ENCODE data around the gene MAPK8IP1. TPM values are rescaled to one million over a fixed set of nuclear protein-coding genes. Genes with fewer than 3 reads are reported as not detected.
"Not testable (repeated sequence)": the region's sequence is repeated elsewhere in the genome, so short reads cannot be mapped to it uniquely, and the experiment has no call there.

MAPK8IP1 gene
- total RNA-seq (2014; rRNA removed; shearing (Covaris generic)), result 2.5 and 3.0 TPM in 2 replicates

DNA sequence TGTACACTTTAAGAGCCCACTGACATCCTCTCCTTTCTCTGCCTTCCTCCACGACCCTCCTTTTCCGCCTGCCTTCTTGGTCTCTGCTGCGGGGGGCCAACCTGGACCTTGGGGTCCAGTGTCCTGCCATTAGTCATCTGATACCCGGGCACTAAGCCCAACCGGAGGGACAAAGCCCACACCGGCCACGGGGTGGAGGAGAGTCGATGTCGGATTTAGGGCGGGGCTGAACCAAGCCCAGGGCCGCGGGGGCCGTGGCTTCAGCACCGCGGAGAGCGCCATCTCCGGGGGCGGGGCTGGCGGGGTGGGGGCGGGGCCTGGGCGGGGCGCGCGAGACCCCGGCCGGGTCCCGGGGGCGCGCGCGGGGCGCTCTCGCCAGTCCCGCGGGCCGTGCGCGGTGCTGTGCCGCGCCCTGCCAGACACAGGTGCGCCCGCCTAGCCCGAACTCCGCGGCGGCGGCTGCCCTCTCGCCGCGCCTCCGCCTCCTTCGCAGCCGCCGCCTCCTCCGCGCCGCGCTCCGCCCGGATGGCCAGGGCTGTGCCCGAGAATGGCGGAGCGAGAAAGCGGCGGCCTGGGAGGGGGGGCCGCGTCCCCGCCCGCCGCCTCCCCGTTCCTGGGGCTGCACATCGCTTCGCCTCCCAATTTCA is at the start of gene MAPK8IP1:
Gene MAPK8IP1 (plus strand): TSS at position 378 of the 647 bp plus-strand sequence. CDS start 170 bp downstream, at position 548.
- DNase-seq (ENCODE audit: low read depth), result peak; percentile 23

DNA sequence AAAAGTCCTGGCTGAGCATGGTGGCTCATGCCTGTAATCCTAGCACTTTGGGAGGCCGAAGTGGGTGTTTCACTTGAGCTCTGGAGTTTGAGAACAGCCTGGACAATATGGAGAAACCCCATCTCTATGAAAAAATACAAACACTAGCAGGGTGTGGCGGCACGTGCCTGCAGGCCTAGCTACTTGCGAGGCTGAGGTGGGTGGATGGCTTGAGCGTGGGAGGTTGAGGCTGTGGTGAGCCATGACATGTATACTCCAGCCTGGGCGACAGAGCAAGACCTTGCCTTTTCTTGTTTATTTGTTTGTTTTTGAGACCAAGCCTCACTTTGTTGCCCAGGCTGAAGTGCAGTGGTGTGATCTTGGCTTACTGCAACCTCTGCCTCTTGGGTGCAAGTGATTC is 46.2 kb upstream of the MAPK8IP1 start:
- no peak for DNase-seq (ENCODE audit: low read depth)

DNA sequence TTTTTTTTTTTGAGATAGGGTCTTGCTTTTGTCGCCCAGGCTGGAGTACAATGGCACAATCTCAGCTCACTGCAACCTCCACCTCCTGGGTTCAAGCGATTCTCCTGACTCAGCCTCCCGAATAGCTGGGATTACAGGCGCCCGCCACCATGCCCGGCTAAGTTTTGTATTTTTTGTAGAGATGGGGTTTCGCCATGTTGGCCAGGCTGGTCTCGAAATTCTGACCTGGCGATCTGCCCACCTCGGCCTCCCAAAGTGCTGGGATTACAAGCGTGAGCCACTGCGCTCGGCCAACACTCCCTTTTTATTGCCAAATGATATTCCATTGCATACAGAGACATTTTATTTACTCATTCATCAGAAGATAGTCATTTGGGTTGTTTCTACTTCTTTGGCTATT is 45.2 kb upstream of the MAPK8IP1 start:
- DNase-seq (ENCODE audit: low read depth), result not testable (repeated sequence)

DNA sequence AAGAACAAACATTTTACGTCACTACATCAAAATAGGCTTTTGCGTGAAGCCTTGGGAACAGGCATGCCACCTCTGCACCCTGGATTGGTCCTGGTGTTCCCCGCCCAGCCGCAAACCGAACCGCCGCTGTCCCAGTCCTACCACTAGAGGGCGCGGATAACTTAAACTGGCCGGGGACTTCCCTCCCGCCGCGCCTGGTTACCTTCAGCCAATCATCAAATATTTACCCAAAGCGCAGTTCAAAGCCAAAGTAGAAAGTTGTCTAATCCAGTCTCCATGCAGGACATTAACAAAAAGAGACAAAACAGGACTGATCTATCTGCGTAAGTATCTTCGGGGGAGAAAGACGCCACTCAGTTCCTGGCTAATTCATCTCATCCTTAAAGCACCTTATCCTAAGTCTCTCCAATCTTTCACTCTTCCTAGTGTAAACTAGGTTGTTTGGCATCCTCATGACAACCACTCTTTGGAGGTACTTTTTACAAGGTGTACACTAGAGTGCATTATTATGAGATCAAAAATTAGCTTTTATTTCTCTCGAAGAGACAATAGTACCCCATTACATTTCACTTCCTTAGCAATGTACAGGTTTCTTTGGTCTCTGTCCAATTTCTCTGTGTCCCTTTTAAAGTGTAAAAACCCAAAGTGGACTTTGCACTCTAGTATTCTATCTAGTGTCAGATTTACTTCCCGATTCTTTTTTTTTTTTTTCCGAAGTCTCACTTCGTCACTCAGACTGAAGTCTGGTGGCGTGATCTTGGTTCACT is 42.1 kb upstream of the MAPK8IP1 start:
- peak; percentile 81 for DNase-seq (ENCODE audit: low read depth)

DNA sequence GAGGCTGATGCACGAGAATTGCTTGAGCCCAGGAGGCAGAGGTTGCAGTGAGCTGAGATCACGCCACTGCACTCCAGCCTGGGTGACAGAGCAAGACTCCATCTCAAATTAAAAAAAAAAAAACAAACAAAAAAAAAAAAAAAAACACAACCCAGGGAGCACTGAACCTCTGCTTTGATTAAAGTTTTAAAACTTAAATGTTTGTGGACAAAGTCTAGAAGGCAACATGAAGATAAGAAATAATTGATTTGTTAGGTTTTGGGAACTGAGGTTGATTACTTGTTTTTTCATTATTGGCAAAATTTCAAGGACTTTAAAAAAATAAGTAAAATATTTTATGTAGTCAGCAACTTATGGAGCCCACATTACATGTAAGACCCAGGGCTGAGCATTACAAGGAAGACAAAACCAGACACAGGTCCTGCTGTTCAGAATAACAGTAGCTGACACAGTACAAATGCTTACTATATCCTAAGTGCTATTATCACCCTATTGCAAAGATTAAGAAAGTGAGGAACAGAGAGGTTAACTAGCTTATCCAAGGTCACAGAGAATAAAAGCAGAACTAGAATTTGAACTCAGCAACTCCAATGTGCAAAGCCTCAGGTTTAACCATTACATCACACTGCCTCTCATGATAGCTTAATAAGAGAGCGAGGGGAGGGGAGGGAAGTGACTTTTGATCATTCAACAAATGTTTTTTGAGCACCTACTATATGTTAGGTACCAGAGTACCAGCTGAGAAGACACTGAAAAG is 40.5 kb upstream of the MAPK8IP1 start:
- DNase-seq (ENCODE audit: low read depth), result no peak

DNA sequence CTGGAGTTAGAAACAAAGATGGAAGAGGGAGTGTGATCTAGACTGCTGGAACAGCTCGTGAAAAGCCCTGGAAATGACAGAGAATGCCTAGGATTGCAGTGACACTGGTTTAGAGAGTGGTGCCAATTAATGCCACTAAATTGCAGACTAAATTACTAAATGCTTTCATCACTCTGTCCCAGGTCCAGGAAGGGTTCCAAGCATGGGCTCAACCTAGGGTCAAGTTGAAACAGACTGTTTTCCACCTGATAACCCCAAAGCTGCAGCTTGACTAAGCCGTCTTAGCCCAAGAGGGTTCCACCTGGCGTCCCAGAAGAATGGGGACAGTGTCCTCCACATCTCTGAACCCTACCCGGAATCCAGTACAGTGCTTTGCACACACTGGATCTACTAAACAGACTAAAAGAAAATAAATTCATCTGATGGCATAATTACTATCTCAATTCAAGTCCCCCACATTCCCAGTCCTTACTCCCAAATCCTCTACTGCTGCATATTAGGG is 39.2 kb upstream of the MAPK8IP1 start:
- DNase-seq (ENCODE audit: low read depth), result no peak

DNA sequence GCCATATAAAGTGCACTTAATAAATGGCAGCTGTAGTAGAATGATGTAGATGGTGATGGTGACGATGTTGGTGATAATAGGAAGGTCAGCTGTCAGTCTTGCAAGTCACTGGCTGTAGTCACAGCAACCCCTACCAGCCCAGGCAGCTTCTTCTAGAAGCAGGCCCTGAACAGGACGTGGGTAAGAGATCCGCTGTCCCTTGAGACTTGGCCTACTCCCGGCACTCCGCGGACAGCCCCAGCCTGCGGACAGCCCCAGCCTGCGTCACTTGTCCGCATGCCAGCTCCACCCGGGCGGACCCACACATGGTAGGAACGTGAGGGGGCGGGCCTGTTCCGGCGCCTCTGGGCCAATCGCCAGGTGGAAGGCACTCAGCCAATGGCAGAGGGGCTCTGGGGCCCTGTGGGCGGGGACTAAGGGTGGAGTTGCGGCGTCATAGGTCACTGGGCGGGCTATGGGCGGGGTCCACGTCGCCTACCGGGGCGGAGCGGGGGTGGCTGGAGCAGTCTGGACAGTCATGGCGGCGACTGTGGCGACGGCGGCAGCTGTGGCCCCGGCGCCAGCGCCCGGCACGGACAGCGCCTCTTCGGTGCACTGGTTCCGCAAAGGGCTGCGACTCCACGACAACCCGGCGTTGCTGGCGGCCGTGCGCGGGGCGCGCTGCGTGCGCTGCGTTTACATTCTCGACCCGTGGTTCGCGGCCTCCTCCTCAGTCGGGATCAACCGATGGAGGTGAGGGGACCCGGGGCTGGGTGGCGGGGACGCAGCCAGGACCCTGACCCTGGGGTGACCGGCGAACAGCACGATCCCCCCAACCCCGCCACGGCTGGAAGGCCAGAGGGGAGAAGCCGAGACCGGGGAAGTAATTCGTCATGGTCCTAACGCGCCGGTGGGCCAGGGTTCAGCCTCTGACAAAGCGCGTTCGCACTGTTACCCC is 38.2 kb upstream of the MAPK8IP1 start, which contains the start of gene CRY2:
Gene CRY2 (plus strand): TSS at position 502 of the 937 bp plus-strand sequence. CDS start 16 bp downstream, at position 518.
- DNase-seq (ENCODE audit: low read depth), result peak; percentile 93

DNA sequence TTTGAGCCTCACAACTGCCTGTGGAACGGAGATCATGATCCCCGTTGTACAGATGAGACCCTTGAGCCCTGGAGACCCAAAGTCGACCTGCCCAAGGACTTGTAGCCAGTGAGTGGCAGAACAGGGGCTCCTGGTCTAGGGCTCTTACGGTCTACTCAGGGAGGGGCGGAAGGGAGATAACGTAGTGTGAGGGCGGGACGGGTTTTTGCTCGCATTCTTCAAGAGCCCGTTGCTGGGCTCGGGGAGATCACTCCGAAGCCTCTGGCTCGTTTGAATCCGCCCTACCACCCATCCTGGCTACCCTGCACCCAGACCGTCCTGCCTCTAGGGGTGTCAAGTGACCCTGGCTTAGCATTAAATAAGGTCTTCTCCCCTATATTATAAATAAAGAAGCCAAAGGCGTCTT is 37.5 kb upstream of the MAPK8IP1 start:
- peak; percentile 51 for DNase-seq (ENCODE audit: low read depth)

DNA sequence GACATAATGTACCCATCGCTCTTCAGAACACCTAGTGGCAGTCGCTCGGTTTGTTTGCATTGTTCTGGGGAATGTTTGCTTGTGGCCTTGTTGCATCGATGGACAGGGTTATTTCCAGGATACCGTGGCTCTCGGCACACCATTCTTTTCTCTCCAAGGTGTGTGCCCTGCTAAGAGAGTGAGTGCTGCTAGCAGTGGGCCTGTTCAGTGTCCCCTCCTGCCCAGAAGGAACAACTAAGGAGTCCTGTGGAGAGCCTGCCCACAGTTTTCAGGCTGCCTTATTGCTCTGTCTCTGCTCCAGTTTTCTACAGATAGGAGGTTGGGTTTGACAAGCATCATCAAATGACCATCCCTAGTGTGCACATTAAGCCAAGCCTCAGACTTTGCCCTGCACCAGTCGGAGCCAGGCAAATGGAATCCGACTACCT is 36.8 kb upstream of the MAPK8IP1 start:
- no peak for DNase-seq (ENCODE audit: low read depth)

DNA sequence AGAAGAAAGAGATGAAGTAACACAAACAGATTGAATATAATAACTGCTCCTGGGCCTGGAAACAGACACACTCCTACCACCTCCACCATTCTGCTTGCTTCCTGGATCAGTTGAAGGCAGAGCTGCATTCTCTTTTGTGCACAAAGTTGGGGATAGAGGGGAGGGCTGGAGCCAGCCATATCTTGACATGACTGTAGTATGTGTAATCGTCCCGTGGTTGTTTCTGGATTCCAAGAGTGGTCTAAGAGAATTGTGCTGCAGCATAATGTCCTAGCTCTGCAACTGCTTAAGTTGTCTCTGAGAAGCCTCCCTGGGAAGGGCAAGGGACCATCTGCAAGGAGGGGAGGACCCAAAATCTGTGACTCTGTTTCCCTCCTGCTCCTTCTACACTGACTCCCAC is 35.0 kb upstream of the MAPK8IP1 start:
- DNase-seq (ENCODE audit: low read depth), result peak; percentile 7

DNA sequence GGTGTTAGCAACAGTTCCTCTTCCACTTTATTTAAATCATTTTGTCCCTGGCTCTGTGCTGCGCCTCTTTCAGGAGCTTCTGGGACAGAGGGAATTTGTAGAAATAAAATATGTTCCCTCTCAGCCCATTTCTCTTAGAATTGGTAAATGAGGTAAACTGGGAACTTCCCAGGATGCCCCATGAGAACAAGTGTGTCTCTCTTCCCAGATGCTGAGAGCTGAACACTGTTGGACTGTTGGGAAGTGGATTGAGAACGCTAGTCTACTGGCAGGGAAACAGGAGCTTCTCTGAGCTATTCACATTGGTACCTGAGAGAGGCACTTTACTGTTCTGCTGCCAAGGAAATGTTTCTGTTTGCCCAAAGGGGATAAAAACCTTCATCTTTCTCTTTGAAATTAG is 34.2 kb upstream of the MAPK8IP1 start:
- no peak for DNase-seq (ENCODE audit: low read depth)

DNA sequence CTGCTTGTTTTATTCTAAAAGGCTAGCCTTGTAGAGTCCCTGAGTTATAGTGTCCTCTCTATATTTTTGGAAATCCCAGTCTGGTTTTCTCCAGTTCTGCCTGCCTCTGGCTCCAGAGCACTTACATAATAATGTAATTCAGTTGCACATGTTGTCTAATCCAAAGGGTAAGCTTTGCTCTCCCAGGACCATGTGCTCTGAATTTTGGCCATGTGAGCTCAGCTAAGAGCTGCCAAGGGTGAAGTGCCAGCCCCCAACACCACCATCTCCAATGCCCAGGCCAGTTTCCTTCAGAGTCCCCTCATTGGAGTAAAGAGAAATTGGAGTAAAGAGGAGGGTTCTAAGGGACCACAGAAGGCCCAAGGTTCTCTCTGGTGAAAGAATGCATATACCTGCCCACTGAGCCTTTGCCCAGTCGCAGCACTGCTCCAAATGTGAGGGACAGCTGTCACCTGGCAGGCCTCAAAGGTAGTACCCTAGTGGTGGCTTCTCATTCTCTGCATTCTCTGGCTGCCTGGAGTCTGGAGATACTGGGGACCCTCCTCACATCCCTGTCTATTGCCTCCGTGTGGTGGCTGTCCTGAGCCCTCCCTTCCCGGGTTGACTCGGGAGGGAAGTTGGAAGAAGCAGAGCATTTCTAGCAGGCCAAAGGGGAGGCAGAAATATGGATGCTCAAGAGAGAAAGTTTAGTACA is 33.3 kb upstream of the MAPK8IP1 start:
- no peak for DNase-seq (ENCODE audit: low read depth)

DNA sequence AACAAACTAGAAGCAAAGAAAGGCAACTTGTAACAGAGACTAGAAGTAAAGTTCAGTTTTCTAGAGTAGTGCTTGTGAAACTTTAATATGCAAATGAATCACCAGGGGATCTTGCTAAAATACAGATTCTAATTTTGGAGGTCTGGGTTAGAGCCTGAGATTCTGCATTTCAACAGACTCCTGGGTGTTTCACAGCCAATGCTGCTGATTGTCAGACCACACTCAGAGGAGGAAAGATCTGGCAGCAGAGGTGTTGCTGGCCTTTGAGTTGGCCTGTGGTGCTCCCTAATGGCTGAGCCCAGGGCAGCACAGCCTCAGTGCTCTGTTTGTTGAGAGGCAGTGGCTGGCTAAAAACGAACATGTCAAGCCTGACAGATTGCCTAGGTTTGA is 32.7 kb upstream of the MAPK8IP1 start:
- no peak for DNase-seq (ENCODE audit: low read depth)

DNA sequence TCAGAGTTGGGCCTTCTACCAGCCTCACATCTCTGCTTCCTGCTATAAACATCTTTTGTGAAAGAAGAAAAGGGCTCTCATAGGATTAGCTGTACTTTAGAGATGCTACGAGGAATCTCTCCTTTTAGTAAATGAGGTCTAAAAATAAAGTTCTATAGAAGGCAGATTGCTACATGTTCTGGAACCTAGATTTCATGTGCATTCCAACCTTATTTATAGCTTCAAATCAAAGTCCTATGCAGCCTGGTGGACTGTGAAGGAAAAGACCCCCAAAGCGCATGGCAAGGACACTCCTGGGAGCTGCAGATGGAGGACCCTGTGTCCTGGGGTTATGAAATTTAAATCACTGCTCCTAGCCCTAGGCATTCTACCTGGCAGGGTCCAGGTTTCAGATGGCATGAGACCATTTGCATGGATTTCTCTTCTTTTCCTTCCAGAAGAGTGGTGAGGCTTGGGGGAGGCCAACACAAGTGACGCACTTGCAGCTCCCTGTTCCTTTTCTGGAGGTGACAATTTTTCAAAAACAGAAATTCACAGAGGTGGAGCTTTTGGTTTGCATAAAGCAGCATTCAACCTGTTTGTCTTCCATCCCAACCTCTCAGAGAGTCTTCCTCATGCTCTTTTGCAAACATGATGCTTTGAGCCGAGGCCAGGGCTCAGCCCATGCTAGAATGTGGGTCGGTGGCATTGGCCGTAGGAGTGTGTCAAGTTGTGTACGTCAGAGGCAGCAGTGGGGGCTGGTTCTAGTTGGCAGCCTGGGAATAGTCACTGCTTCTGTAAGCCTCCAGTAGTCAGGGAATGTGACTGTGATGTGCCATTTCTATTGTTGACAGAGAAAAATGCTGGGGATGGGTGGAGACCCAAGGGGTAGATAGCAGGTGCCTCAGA is 31.9 kb upstream of the MAPK8IP1 start:
- DNase-seq (ENCODE audit: low read depth), result no peak

DNA sequence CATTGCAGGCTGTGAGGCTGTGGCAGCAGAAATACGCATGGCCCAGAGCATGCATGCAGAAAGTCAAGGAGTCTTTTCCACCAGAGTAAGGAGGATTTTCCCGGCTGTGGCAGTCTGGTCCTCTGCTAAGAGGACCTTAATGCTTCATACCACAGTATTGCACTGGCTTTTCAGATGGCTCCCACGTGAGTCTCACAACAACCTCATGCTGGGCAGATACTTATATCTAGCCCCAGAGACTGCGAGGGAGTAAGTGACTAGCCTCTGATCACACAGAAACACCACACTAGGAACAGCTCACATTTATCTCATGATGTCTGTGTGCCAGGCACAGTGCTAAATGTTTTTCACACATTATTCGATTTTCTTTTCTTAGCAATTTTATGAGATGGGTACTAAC is 30.1 kb upstream of the MAPK8IP1 start:
- no peak for DNase-seq (ENCODE audit: low read depth)

DNA sequence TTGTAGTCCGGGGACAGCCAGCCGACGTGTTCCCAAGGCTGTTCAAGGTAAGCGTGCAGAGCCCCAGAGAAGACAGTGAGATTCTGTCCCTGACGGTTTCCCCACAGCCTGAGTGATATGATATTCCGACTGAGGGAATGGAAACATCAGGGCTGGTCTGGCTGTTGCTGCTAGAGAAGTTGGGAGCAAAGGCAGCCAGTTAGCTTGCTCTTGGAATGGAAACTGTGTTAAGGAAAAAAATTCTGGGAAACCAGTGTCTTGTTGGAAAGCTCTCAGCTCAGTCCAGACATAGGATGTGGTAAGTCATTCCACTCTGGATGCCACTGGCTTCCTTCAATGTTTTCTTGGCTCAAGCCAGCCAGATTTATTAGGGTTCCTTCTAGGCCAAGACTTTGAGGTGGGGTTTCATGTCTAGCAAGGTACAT is 29.4 kb upstream of the MAPK8IP1 start:
- DNase-seq (ENCODE audit: low read depth), result no peak

DNA sequence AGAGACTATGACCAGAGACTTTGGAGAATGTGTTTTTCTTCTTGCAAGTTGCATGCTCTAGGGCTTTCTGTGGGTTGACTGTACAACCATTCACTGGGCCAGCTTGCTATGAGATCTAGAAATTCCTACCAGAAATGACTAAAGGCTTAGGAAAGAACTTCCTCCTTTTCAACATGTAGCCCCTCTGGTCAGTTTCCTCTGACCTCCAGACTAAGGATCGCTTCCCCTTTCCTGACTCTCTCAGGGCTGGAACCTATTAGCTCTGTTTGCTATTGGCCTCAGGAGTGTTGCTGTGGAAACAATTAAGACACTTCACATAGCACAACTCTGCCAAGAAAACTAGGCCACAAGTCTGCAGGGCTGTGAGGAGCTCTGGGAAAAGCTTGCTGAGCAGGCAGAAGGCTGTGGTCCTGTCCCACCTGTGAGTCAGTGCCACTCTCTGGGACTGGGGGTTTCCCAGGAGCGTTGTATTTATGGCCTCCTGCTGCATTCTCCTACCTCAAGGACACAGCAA is 27.4 kb upstream of the MAPK8IP1 start:
- peak; percentile 41 for DNase-seq (ENCODE audit: low read depth)

DNA sequence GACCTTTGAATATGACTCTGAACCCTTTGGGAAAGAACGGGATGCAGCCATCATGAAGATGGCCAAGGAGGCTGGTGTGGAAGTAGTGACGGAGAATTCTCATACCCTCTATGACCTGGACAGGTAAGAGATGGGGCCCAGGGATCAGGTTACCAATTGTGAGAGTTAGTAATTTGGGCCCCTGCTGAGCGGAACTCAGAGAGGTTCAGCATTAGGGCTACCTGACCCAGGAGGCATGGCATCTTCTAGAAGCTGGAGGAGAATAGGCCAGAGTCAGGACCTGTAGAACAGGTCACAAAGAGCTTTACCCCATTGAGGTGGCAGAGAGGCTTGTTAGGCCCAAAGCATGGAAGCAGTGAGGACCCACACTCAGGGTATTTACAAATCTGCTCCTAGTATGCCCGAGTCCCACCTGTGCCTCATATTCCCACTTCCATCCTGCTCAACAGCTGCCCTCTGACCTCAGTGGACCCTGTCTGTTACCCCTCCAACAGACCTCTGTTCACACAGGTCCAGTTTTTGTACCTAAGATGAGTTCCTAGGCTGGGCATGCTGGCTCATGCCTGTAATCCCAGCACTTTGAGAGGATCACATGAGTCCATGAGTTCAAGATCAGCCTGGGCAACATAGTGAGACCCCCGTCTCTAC is 26.6 kb upstream of the MAPK8IP1 start:
- DNase-seq (ENCODE audit: low read depth), result no peak
